Measurements from ENCODE around the gene GRHL3.

GRHL3 gene

DNA sequence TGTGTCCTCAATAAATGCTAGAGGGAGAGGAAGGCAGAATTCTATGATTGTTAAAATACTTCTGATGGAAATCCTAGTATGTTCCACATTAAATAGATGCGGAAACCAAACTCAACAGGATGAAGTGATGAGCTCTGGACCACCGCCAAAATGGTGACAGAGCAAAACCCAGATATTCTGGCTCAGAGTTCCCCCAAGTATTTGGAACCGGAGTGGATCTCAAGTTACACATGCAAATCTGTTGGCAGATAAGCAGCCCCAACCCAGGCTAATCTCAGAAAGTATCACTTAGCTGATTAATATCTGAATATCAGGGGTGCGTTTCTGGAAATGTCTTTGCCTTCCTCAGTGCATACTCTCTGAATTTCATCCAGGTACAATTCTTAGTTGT lies 17.4 kb upstream of the GRHL3 start:
- no peaks in the 10 kb centered on the region for H3K9me3 ChIP-seq (ENCODE audit: control insufficient read depth in 1 of 2, low read length in 2 of 2)
- no peak overlapping the region for H3K27ac ChIP-seq (ENCODE audit: low read depth, low read length)
- no peaks in the 10 kb centered on the region for H3K36me3 ChIP-seq (ENCODE audit: control insufficient read depth in 1 of 2, insufficient read depth in 2 of 2, low read length in 2 of 2)
- no peak overlapping the region for H3K4me3 ChIP-seq (ENCODE audit: low read depth in 1 of 2, low read length in 2 of 2)
- no peaks in the 10 kb centered on the region for H3K27me3 ChIP-seq (ENCODE audit: control insufficient read depth in 1 of 2, insufficient read depth in 2 of 2, low read length in 2 of 2)
- peaks cover 11 to 12% of the 10 kb centered on the region in 2 donors for H3K4me1 ChIP-seq (ENCODE audit: control insufficient read depth in 1 of 2, insufficient read depth in 2 of 2, low read length in 2 of 2)
- H3K9ac ChIP-seq (ENCODE audit: low read depth in 1 of 2, low read length in 2 of 2): no peak overlapping the region

DNA sequence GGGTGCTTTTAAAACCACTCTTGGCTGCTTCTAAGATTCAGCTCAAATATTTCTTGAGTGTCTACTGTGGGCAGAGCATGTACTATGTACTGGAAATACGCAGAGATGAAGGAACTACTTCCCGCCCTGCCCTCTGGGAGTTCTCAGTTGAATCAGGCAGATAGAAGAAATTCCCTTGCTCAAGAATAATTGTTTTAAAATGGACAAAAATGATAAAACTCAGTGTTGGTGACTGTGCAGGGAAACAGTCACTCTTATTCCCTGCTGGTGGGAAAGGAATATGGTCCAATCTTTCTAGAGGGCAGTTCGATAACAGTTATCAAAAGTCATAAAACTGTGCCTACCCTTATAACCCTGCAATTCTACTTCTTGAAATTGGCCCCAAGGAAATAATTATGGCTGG lies 16.9 kb upstream of the GRHL3 start:
- no peaks in the 10 kb centered on the region for H3K36me3 ChIP-seq (ENCODE audit: control insufficient read depth in 1 of 2, insufficient read depth in 2 of 2, low read length in 2 of 2)
- H3K9me3 ChIP-seq (ENCODE audit: control insufficient read depth in 1 of 2, low read length in 2 of 2): no peaks in the 10 kb centered on the region
- no peak overlapping the region for H3K27ac ChIP-seq (ENCODE audit: low read depth, low read length)
- peaks cover 11 to 12% of the 10 kb centered on the region in 2 donors for H3K4me1 ChIP-seq (ENCODE audit: control insufficient read depth in 1 of 2, insufficient read depth in 2 of 2, low read length in 2 of 2)
- H3K27me3 ChIP-seq (ENCODE audit: control insufficient read depth in 1 of 2, insufficient read depth in 2 of 2, low read length in 2 of 2): no peaks in the 10 kb centered on the region
- H3K9ac ChIP-seq (ENCODE audit: low read depth in 1 of 2, low read length in 2 of 2): no peak overlapping the region
- no peak overlapping the region for H3K4me3 ChIP-seq (ENCODE audit: low read depth in 1 of 2, low read length in 2 of 2)

DNA sequence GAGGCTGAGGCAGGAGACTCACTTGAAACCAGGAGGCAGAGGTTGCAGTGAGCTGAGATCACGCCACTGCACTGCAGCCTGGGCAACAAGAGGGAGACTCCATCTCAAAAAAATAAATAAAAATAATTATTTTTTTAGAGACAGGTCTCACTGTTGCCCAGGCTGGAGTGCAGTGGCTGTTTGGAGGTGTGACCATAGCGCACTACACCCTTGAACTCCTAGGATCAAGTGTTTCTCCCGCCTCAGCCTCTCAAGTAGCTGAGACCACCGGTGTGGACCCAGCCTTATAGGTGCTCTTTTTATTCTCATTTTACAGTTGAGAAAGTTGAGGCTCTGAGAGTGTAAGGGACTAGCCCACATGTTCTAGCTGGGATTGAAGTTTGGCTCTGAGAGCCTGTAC lies 15.6 kb upstream of the GRHL3 start:
- Histone ChIP-seq H3K27ac (ENCODE audit: low read depth, low read length) (no peak overlapping the region), H3K4me1 (ENCODE audit: control insufficient read depth in 1 of 2, insufficient read depth in 2 of 2, low read length in 2 of 2) (peaks cover 11 to 12% of the 10 kb centered on the region in 2 donors), H3K4me3 (ENCODE audit: low read depth in 1 of 2, low read length in 2 of 2) (no peak overlapping the region), H3K9me3 (ENCODE audit: control insufficient read depth in 1 of 2, low read length in 2 of 2) (no peaks in the 10 kb centered on the region), H3K27me3 (ENCODE audit: control insufficient read depth in 1 of 2, insufficient read depth in 2 of 2, low read length in 2 of 2) (no peaks in the 10 kb centered on the region), H3K36me3 (ENCODE audit: control insufficient read depth in 1 of 2, insufficient read depth in 2 of 2, low read length in 2 of 2) (no peaks in the 10 kb centered on the region), H3K9ac (ENCODE audit: low read depth in 1 of 2, low read length in 2 of 2) (no peak overlapping the region)

DNA sequence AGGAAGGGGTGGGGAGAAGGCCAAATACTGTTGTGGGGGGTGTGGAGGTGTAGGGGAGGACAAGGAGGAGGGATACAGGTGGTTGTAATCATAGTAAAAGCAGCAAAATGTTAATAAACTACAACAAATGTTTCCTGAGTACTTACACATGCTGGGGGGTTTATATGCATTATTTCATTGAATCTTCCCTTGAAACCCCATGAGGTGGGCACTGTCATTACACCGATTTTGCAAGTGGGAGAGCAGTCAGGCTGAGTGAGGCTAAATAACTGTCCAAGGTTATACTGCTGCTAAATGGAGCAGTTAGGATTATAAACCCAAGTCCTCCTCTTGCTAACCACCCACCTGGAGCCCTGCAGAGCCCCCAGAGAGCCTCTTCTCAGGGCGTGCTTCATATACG lies 14.4 kb upstream of the GRHL3 start:
- no peaks in the 10 kb centered on the region for H3K36me3 ChIP-seq (ENCODE audit: control insufficient read depth in 1 of 2, insufficient read depth in 2 of 2, low read length in 2 of 2)
- peaks cover 11 to 12% of the 10 kb centered on the region in 2 donors for H3K4me1 ChIP-seq (ENCODE audit: control insufficient read depth in 1 of 2, insufficient read depth in 2 of 2, low read length in 2 of 2)
- H3K27ac ChIP-seq (ENCODE audit: low read depth, low read length): no peak overlapping the region

DNA sequence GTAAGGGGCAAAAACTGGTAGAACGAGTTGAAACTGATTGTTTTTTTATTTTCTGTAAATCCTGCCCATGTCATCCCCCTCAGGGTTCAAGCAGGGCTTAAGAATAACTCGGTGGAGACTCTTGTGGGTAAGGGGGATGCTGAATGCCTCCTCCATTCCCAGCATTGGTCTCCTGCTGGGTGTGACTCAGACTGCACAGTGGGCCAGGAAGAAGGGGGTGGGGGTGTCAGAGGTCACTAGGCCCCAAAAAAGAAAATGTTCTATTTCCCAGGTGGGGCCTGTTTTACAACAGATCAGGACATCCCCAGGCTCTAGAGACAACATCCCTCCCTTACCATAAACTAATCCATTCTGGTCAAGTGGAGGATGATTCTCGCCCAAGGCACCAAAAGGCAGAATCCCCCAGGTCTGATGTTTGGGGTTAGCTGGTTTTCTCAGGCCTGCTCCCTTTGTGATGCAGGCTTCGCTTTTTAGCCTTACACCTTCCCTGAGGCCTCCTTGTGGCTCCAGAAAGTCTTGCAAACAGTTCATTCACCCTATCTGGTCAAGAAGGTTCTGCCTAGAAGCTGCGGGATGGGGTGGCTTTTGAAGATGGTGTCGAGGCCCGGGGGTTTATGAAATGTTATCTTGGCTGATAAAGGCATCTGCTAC lies 10.7 kb upstream of the GRHL3 start:
- no peaks in the 10 kb centered on the region for H3K9me3 ChIP-seq (ENCODE audit: control insufficient read depth in 1 of 2, low read length in 2 of 2)
- no peaks in the 10 kb centered on the region for H3K36me3 ChIP-seq (ENCODE audit: control insufficient read depth in 1 of 2, insufficient read depth in 2 of 2, low read length in 2 of 2)
- H3K9ac ChIP-seq (ENCODE audit: low read depth in 1 of 2, low read length in 2 of 2): no peak overlapping the region
- peaks cover 0 to 7% of the 10 kb centered on the region in 2 donors for H3K4me1 ChIP-seq (ENCODE audit: control insufficient read depth in 1 of 2, insufficient read depth in 2 of 2, low read length in 2 of 2)
- H3K27ac ChIP-seq (ENCODE audit: low read depth, low read length): no peak overlapping the region
- no peak overlapping the region for H3K4me3 ChIP-seq (ENCODE audit: low read depth in 1 of 2, low read length in 2 of 2)
- no peaks in the 10 kb centered on the region for H3K27me3 ChIP-seq (ENCODE audit: control insufficient read depth in 1 of 2, insufficient read depth in 2 of 2, low read length in 2 of 2)

More for the DNA sequence above, 14.4 kb upstream of the GRHL3 start:
- no peak overlapping the region for H3K9ac ChIP-seq (ENCODE audit: low read depth in 1 of 2, low read length in 2 of 2)
- no peaks in the 10 kb centered on the region for H3K9me3 ChIP-seq (ENCODE audit: control insufficient read depth in 1 of 2, low read length in 2 of 2)
- H3K27me3 ChIP-seq (ENCODE audit: control insufficient read depth in 1 of 2, insufficient read depth in 2 of 2, low read length in 2 of 2): no peaks in the 10 kb centered on the region
- no peak overlapping the region for H3K4me3 ChIP-seq (ENCODE audit: low read depth in 1 of 2, low read length in 2 of 2)

DNA sequence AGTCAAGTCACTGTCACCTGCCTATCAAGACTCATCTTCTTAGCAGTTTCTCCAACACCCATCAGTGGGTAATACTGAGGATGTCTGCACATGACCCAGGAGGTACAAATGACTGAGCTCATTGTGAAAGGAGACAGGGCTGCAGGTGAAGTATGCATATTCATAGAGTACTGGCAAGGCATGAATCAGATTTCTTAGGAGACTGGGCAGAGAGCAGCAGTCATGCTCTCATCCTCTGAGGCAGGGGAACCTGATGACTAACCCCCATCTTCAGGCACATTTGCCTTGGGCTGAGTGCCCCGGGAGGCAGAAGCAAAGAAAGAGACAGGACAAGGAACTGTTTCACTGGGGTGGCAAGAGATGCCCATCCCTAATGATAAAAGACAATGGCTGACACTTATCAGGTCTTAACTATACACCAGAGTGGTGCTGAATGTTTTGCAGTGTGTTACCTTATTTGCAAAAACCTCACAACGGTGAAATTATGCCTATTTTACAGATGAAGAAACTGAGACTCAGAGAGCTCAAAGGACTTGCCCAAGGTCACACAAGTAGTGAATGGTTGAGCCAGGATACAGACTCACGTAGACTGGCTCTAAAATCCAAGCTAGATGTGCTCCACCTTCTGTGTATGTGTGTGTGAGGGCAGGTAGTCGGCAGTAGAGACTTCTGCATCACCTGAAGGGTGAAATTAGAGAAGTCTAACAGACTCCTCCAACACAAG lies 9.2 kb upstream of the GRHL3 start:
- no peaks in the 10 kb centered on the region for H3K27me3 ChIP-seq (ENCODE audit: control insufficient read depth in 1 of 2, insufficient read depth in 2 of 2, low read length in 2 of 2)
- H3K9me3 ChIP-seq (ENCODE audit: control insufficient read depth in 1 of 2, low read length in 2 of 2): no peaks in the 10 kb centered on the region
- H3K9ac ChIP-seq (ENCODE audit: low read depth in 1 of 2, low read length in 2 of 2): no peak overlapping the region
- H3K4me3 ChIP-seq (ENCODE audit: low read depth in 1 of 2, low read length in 2 of 2): no peak overlapping the region
- no peak overlapping the region for H3K27ac ChIP-seq (ENCODE audit: low read depth, low read length)
- peaks cover 0 to 7% of the 10 kb centered on the region in 2 donors for H3K4me1 ChIP-seq (ENCODE audit: control insufficient read depth in 1 of 2, insufficient read depth in 2 of 2, low read length in 2 of 2)
- no peaks in the 10 kb centered on the region for H3K36me3 ChIP-seq (ENCODE audit: control insufficient read depth in 1 of 2, insufficient read depth in 2 of 2, low read length in 2 of 2)

DNA sequence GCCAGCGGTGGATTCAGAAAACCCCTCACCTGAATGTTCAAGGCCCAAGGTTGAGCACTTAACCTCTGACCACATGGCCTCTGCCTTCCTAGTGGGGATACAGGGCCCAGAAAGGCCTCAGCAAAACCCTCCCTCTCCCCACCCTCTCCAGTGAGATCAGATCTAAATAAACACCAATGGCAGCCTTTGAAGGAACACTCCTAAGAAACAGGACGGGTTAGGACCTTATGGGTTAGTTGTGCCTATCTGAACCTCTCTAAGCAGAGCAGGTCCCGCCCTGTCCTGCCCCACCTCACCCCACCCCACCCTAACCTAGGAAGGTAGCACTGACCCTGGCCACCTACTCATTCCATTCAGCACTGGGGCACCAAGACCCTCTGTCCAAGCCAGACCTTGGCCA lies 7.9 kb upstream of the GRHL3 start:
- Histone ChIP-seq H3K4me1 (ENCODE audit: control insufficient read depth in 1 of 2, insufficient read depth in 2 of 2, low read length in 2 of 2) (peaks cover 0 to 7% of the 10 kb centered on the region in 2 donors), H3K27me3 (ENCODE audit: control insufficient read depth in 1 of 2, insufficient read depth in 2 of 2, low read length in 2 of 2) (no peaks in the 10 kb centered on the region), H3K27ac (ENCODE audit: low read depth, low read length) (no peak overlapping the region), H3K9me3 (ENCODE audit: control insufficient read depth in 1 of 2, low read length in 2 of 2) (no peaks in the 10 kb centered on the region), H3K36me3 (ENCODE audit: control insufficient read depth in 1 of 2, insufficient read depth in 2 of 2, low read length in 2 of 2) (no peaks in the 10 kb centered on the region), H3K4me3 (ENCODE audit: low read depth in 1 of 2, low read length in 2 of 2) (no peak overlapping the region), H3K9ac (ENCODE audit: low read depth in 1 of 2, low read length in 2 of 2) (no peak overlapping the region)

DNA sequence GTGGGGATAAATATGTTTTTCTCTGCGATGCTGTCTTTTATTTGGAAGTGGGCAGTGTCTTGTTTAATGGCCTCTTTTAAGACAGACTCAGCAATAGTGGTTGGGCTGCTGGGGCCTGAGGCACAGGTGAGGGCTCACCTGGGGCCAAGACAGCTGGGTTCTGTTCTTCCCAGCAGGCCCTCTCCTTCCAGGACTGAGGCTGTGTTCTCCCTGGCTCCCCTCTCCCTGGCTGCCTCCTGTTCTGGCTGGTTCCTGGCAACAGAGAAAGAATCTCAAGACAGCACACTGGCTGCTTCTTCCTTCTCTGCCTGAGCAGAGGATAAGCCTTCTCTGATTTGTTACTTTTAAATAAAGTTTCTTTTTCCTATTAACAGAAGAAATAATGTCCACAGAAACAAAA lies 7.4 kb upstream of the GRHL3 start:
- H3K9me3 ChIP-seq (ENCODE audit: control insufficient read depth in 1 of 2, low read length in 2 of 2): no peaks in the 10 kb centered on the region
- H3K4me1 ChIP-seq (ENCODE audit: control insufficient read depth in 1 of 2, insufficient read depth in 2 of 2, low read length in 2 of 2): peaks cover 0 to 7% of the 10 kb centered on the region in 2 donors

DNA sequence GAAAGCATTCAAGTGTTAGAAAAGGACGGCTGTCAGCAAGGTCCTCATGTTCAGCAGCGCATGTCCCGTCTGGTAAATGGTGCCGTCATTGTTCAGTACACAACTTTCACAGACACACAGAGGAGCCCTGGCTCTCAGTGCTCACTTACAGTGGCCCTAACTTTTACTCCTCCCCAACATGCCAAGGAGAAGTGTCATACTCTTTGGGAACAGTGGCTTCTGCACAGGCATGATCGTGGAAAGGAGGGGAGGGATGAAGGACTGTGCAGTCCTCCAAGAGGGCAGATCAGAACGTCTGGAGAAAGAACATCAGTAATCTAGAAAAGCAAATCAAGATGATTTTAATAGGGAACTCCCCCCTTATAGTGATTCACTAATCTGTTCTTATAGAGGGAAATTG lies 3.8 kb upstream of the GRHL3 start:
- Histone ChIP-seq H3K9me3 (ENCODE audit: control insufficient read depth in 1 of 2, low read length in 2 of 2) (no peaks in the 10 kb centered on the region), H3K9ac (ENCODE audit: low read depth in 1 of 2, low read length in 2 of 2) (no peak overlapping the region), H3K36me3 (ENCODE audit: control insufficient read depth in 1 of 2, insufficient read depth in 2 of 2, low read length in 2 of 2) (no peaks in the 10 kb centered on the region), H3K4me3 (ENCODE audit: low read depth in 1 of 2, low read length in 2 of 2) (no peak overlapping the region), H3K27ac (ENCODE audit: low read depth, low read length) (no peak overlapping the region), H3K27me3 (ENCODE audit: control insufficient read depth in 1 of 2, insufficient read depth in 2 of 2, low read length in 2 of 2) (peaks cover 5 to 10% of the 10 kb centered on the region in 2 donors), H3K4me1 (ENCODE audit: control insufficient read depth in 1 of 2, insufficient read depth in 2 of 2, low read length in 2 of 2) (peaks cover 16 to 18% of the 10 kb centered on the region in 2 donors)

More for the DNA sequence above, 7.4 kb upstream of the GRHL3 start:
- Histone ChIP-seq H3K27me3 (ENCODE audit: control insufficient read depth in 1 of 2, insufficient read depth in 2 of 2, low read length in 2 of 2) (no peaks in the 10 kb centered on the region), H3K4me3 (ENCODE audit: low read depth in 1 of 2, low read length in 2 of 2) (no peak overlapping the region), H3K27ac (ENCODE audit: low read depth, low read length) (no peak overlapping the region), H3K36me3 (ENCODE audit: control insufficient read depth in 1 of 2, insufficient read depth in 2 of 2, low read length in 2 of 2) (no peaks in the 10 kb centered on the region), H3K9ac (ENCODE audit: low read depth in 1 of 2, low read length in 2 of 2) (no peak overlapping the region)

GRCh38 chr1:24316645-24317044 lies 2.5 kb upstream of the GRHL3 start:
- no peak overlapping the region for H3K4me3 ChIP-seq (ENCODE audit: low read depth in 1 of 2, low read length in 2 of 2)
- no peaks in the 10 kb centered on the region for H3K9me3 ChIP-seq (ENCODE audit: control insufficient read depth in 1 of 2, low read length in 2 of 2)
- H3K9ac ChIP-seq (ENCODE audit: low read depth in 1 of 2, low read length in 2 of 2): no peak overlapping the region
- no peaks in the 10 kb centered on the region for H3K36me3 ChIP-seq (ENCODE audit: control insufficient read depth in 1 of 2, insufficient read depth in 2 of 2, low read length in 2 of 2)
- H3K27ac ChIP-seq (ENCODE audit: low read depth, low read length): no peak overlapping the region
- peaks cover 19 to 27% of the 10 kb centered on the region in 2 donors for H3K4me1 ChIP-seq (ENCODE audit: control insufficient read depth in 1 of 2, insufficient read depth in 2 of 2, low read length in 2 of 2)
- H3K27me3 ChIP-seq (ENCODE audit: control insufficient read depth in 1 of 2, insufficient read depth in 2 of 2, low read length in 2 of 2): peaks cover 5 to 11% of the 10 kb centered on the region in 2 donors

Data from duodenal mucosa (tissue), 2 donors.